ENCODE results near the gene ATXN10.

ATXN10 gene

GRCh38 chr22:45830531-45831245 is 159.1 kb downstream of the ATXN10 start:
- no peak for DNase-seq (ENCODE audit: low spot score)

- no peak for DNase-seq (ENCODE audit: low spot score)
Observed at GRCh38 chr22:45831394-45831793, 159.8 kb downstream of the ATXN10 start.

- no peak for DNase-seq (ENCODE audit: low spot score)
Observed at GRCh38 chr22:45832180-45832579, 160.5 kb downstream of the ATXN10 start.

- no peak for DNase-seq (ENCODE audit: low spot score)
Observed at GRCh38 chr22:45832959-45833580, 161.4 kb downstream of the ATXN10 start.

- no peak for DNase-seq (ENCODE audit: low spot score)
Observed at GRCh38 chr22:45833613-45834012, 162.0 kb downstream of the ATXN10 start.

GRCh38 chr22:45834241-45834640 is 162.6 kb downstream of the ATXN10 start:
- DNase-seq (ENCODE audit: low spot score) = no peak

- no peak for DNase-seq (ENCODE audit: low spot score)
Observed at GRCh38 chr22:45834795-45835194, 163.2 kb downstream of the ATXN10 start.

GRCh38 chr22:45836418-45837169 is 165.0 kb downstream of the ATXN10 start:
- DNase-seq (ENCODE audit: low spot score) = no peak

GRCh38 chr22:45837508-45837907 is 165.9 kb downstream of the ATXN10 start:
- no peak for DNase-seq (ENCODE audit: low spot score)

- no peak for DNase-seq (ENCODE audit: low spot score)
Observed at GRCh38 chr22:45838305-45838887, 166.8 kb downstream of the ATXN10 start.

GRCh38 chr22:45840483-45840882 is 168.8 kb downstream of the ATXN10 start:
- no peak for DNase-seq (ENCODE audit: low spot score)

- DNase-seq (ENCODE audit: low spot score) = no peak
Observed at GRCh38 chr22:45842291-45842991, 170.8 kb downstream of the ATXN10 start.

- DNase-seq (ENCODE audit: low spot score) = no peak
Observed at GRCh38 chr22:45843031-45843430, 171.4 kb downstream of the ATXN10 start.

GRCh38 chr22:45843986-45844385 is 172.4 kb downstream of the ATXN10 start:
- DNase-seq (ENCODE audit: low spot score) = no peak

GRCh38 chr22:45845076-45845487 is 173.4 kb downstream of the ATXN10 start:
- DNase-seq (ENCODE audit: low spot score) = no peak

- DNase-seq (ENCODE audit: low spot score) = no peak
Observed at GRCh38 chr22:45846952-45847351, 175.3 kb downstream of the ATXN10 start.

- no peak for DNase-seq (ENCODE audit: low spot score)
Observed at GRCh38 chr22:45848904-45849303, 177.3 kb downstream of the ATXN10 start.

- no peak for DNase-seq (ENCODE audit: low spot score)
Observed at GRCh38 chr22:45852826-45853225, 181.2 kb downstream of the ATXN10 start.

GRCh38 chr22:45855961-45856360 is 184.3 kb downstream of the ATXN10 start:
- DNase-seq (ENCODE audit: low spot score) = no peak

GRCh38 chr22:45857519-45857918 is 185.9 kb downstream of the ATXN10 start:
- no peak for DNase-seq (ENCODE audit: low spot score)

- no peak for DNase-seq (ENCODE audit: low spot score)
Observed at GRCh38 chr22:45859231-45860161, 187.9 kb downstream of the ATXN10 start.

All from cerebellar cortex (tissue), 1 donor.